Hematopoietic multipotent progenitor cell treated with erythropoietin and hydrocortisone succinate and interleukin-3 and kit ligand, for 15 days (in vitro differentiated cells): ENCODE measurements around the gene C16orf96.

Experiments used
- DNase-seq: peaks from one replicate; pipeline ENCODE4 v3.0.0-alpha.2; 2015; ENCODE audit warnings: low spot score

The C16orf96 gene

GRCh38 chr16:4646773-4647643, 90.9 kb downstream of the C16orf96 start:
- no peak for DNase-seq

GRCh38 chr16:4647644-4647980, 91.5 kb downstream of the C16orf96 start:
- DNase-seq = no peak

- no peak for DNase-seq
These were observed 92.8 kb downstream of the C16orf96 start for GRCh38 chr16:4648917-4649316.

- DNase-seq = no peak
These were observed 93.8 kb downstream of the C16orf96 start for GRCh38 chr16:4649744-4650442.
